HCT116 (cell line): ENCODE measurements around the gene SMC6. TPM values are rescaled to one million over a fixed set of nuclear protein-coding genes. Genes with fewer than 3 reads are reported as not detected.

Source experiments
- ATAC-seq: fragments of 200-7000 bp; cut with Tn5 transposase; 2 replicates; pipeline ENCODE4 v1.9.1; 2020; ENCODE audit warnings: mild to moderate bottlenecking, moderate library complexity
- BruUV-seq: library from RNA; stranded (reverse); fragments of 400-500 nt; replicated peaks from 2 replicates; lab custom pipeline; 2021; lab: Mats Ljungman, UMichigan
- CTCF ChIA-PET: fragments of 300-600 bp; sonication (Branson Sonifier 250); formaldehyde crosslinking; loops from one replicate; lab custom pipeline; 2021; ENCODE audit warnings: antibody characterized with exemption; lab: Charles Lee
- POLR2A ChIA-PET: fragments of 300-600, 350-600 bp; sonication (Branson Sonifier 250); formaldehyde crosslinking; loops from one replicate; lab custom pipeline; 2021; ENCODE audit warnings: antibody characterized with exemption; lab: Charles Lee
- RAD21 ChIA-PET, 2 experiments: fragments of 300-600 bp; sonication (Branson Sonifier 250); formaldehyde crosslinking; loops; one replicate each; lab custom pipeline; 2023; ENCODE audit warnings: low total read pairs in 2 of 2; ENCODE audit not compliant: uncharacterized antibody in 2 of 2, unreplicated experiment in 2 of 2, low non-redundant PET in 1 of 2; lab: Charles Lee
- DNase-seq: peaks from one replicate; pipeline ENCODE4 v3.0.0-alpha.2; 2010; ENCODE audit warnings: low read depth, low spot score
- H2AFZ ChIP-seq: fragments of 200-600 bp; shearing (Covaris generic), sonication (generic); 2 replicates; pipeline ENCODE4 v1.6.1; 2017; ENCODE audit warnings: low read depth, mixed run types, mixed read lengths, antibody characterized with exemption, low read length; ENCODE audit not compliant: poor library complexity, severe bottlenecking
- H3K27ac ChIP-seq: 2 replicates; pipeline ENCODE4 v1.5.1; 2012; ENCODE audit warnings: low read depth, low read length
- H3K27me3 ChIP-seq: fragments of 200-600 bp; sonication (generic); 2 replicates; pipeline ENCODE4 v1.6.1; 2016; ENCODE audit warnings: mixed run types, low read length, mixed read lengths; ENCODE audit not compliant: insufficient read depth
- H3K36me3 ChIP-seq, 2 experiments: fragments of 200-500 bp in 1 of 2; fragments of 200-600 bp in 1 of 2; sonication (Bioruptor generic) in 1 of 2; sonication (generic) in 1 of 2; 2 replicates each; pipeline versions ENCODE4 v1.5.1 to v1.6.1; 2014 to 2016; ENCODE audit warnings: low read length in 2 of 2, inconsistent platforms in 1 of 2, mixed read lengths in 1 of 2, mixed run types in 1 of 2; ENCODE audit not compliant: insufficient read depth in 2 of 2, control insufficient read depth in 1 of 2
- H3K4me1 ChIP-seq, 2 experiments: fragments of 200-600 bp in 1 of 2; sonication (generic) in 1 of 2; 2 replicates each; pipeline versions ENCODE4 v1.5.1 to v1.6.1; 2012 to 2017; ENCODE audit warnings: low read length in 2 of 2, inconsistent platforms in 1 of 2, mild to moderate bottlenecking in 1 of 2, mixed read lengths in 1 of 2, mixed run types in 1 of 2, moderate library complexity in 1 of 2; ENCODE audit not compliant: insufficient read depth in 2 of 2, control insufficient read depth in 1 of 2
- H3K4me2 ChIP-seq: fragments of 200-600 bp; sonication (generic); 2 replicates; pipeline ENCODE4 v1.6.1; 2017; ENCODE audit warnings: mixed run types, low read length, mixed read lengths
- H3K4me3 ChIP-seq, 2 experiments: fragments of 200-600 bp in 1 of 2; sonication (generic) in 1 of 2; replicated peaks in 1 of 2; 2 replicates each; pipeline ENCODE4 v1.5.1; 2011 to 2016; ENCODE audit warnings: low read length in 2 of 2, control low read depth in 1 of 2, low read depth in 1 of 2, mild to moderate bottlenecking in 1 of 2, mixed read lengths in 1 of 2, mixed run types in 1 of 2
- H3K79me2 ChIP-seq: fragments of 200-600 bp; sonication (generic); 2 replicates; pipeline ENCODE4 v1.6.1; 2017; ENCODE audit warnings: mild to moderate bottlenecking, mixed run types, low read length, moderate library complexity, mixed read lengths; ENCODE audit not compliant: insufficient read depth
- H3K9ac ChIP-seq: fragments of 200-600 bp; sonication (generic); 2 replicates; pipeline ENCODE4 v1.6.1; 2016; ENCODE audit warnings: low read length, mixed read lengths
- H3K9me2 ChIP-seq: fragments of 200-600 bp; sonication (generic), shearing (Covaris generic); 2 replicates; pipeline ENCODE4 v1.6.1; 2017; ENCODE audit warnings: mixed run types, mild to moderate bottlenecking, moderate library complexity; ENCODE audit not compliant: insufficient read depth
- H3K9me3 ChIP-seq, 2 experiments: fragments of 200-500 bp in 1 of 2; fragments of 200-600 bp in 1 of 2; sonication (Bioruptor generic) in 1 of 2; sonication (generic) in 1 of 2; 2 replicates each; pipeline ENCODE4 v1.6.1; 2014 to 2017; ENCODE audit warnings: low read length in 2 of 2, mixed read lengths in 2 of 2, inconsistent platforms in 1 of 2, low read depth in 1 of 2, mild to moderate bottlenecking in 1 of 2, mixed run types in 1 of 2, moderate library complexity in 1 of 2; ENCODE audit not compliant: control insufficient read depth in 1 of 2, insufficient read depth in 1 of 2
- H4K20me1 ChIP-seq: fragments of 200-600 bp; sonication (generic), shearing (Covaris generic); 2 replicates; pipeline ENCODE4 v1.6.1; 2017; ENCODE audit warnings: mixed run types, mild to moderate bottlenecking, moderate library complexity; ENCODE audit not compliant: insufficient read depth
- ATF3 ChIP-seq: IDR thresholded peaks from 2 replicates; pipeline ENCODE4 v1.6.1; 2012
- CTCF ChIP-seq, 3 experiments: fragments of 200-600 bp in 1 of 3; sonication (generic) in 1 of 3; IDR thresholded peaks in 2 of 3; conservative IDR thresholded peaks in 1 of 3; 2 replicates each; pipeline ENCODE4 v1.5.1; 2012 to 2017; ENCODE audit warnings: low read depth in 2 of 3, low read length in 2 of 3, antibody characterized with exemption in 1 of 3, borderline replicate concordance in 1 of 3, control low read depth in 1 of 3, mild to moderate bottlenecking in 1 of 3, mixed read lengths in 1 of 3, mixed run types in 1 of 3, moderate library complexity in 1 of 3; ENCODE audit not compliant: insufficient read depth in 1 of 3
- EGR1 ChIP-seq: IDR thresholded peaks from 2 replicates; pipeline ENCODE4 v1.6.1; 2012; ENCODE audit warnings: low read depth
- ELF1 ChIP-seq: IDR thresholded peaks from 2 replicates; pipeline ENCODE4 v1.6.1; 2012; ENCODE audit warnings: low read depth, borderline replicate concordance
- EZH2phosphoT487 ChIP-seq: fragments of 200-600 bp; IDR thresholded peaks from 2 replicates; pipeline ENCODE4 v1.6.1; 2018; ENCODE audit warnings: antibody characterized with exemption, borderline replicate concordance
- FOSL1 ChIP-seq: IDR thresholded peaks from 2 replicates; pipeline ENCODE4 v1.6.1; 2012; ENCODE audit warnings: low read depth
- JUND ChIP-seq: IDR thresholded peaks from 2 replicates; pipeline ENCODE4 v1.6.1; 2012
- POLR2AphosphoS5 ChIP-seq: IDR thresholded peaks from 2 replicates; pipeline ENCODE4 v1.6.1; 2011; ENCODE audit warnings: mild to moderate bottlenecking, low read depth, low read length, moderate library complexity
- SRF ChIP-seq: IDR thresholded peaks from 2 replicates; pipeline ENCODE4 v1.6.1; 2012; ENCODE audit warnings: low read depth
- TCF7L2 ChIP-seq: IDR thresholded peaks from 2 replicates; pipeline ENCODE4 v1.7.0; 2011; ENCODE audit warnings: borderline replicate concordance, inconsistent platforms; ENCODE audit not compliant: insufficient read depth, insufficient read length; ENCODE audit errors: extremely low read depth
- YY1 ChIP-seq: IDR thresholded peaks from 2 replicates; pipeline ENCODE4 v1.6.1; 2011; ENCODE audit warnings: low read length, low read depth, moderate library complexity, mild to moderate bottlenecking; ENCODE audit not compliant: insufficient replicate concordance; ENCODE audit errors: extremely low read depth
- ZBTB33 ChIP-seq: IDR thresholded peaks from 2 replicates; pipeline ENCODE4 v1.6.1; 2011; ENCODE audit warnings: mild to moderate bottlenecking, low read length, moderate library complexity; ENCODE audit not compliant: insufficient replicate concordance; ENCODE audit errors: extremely low read depth
- ZFX ChIP-seq: fragments of 450-650 bp; IDR thresholded peaks from 2 replicates; pipeline ENCODE4 v1.6.1; 2017
- ZNF274 ChIP-seq: fragments of 200-500 bp; sonication (Bioruptor generic); IDR thresholded peaks from 2 replicates; pipeline ENCODE4 v1.6.1; 2014; ENCODE audit warnings: mild to moderate bottlenecking, low read depth, low read length, inconsistent platforms
- intact Hi-C: fragments of 100-400 bp; cut with micrococcal nuclease; formaldehyde crosslinking; loops from 2 replicates; pipeline ENCODE4 v1.10.0; 2022
- total RNA-seq: library from RNA; stranded (reverse); gene quantifications from one replicate; pipeline ENCODE4 v1.2.1, GENCODE V29; 2021; ENCODE audit not compliant: unreplicated experiment

SMC6 gene
- total RNA-seq, 1 experiment from 2014 or later: 26.4 TPM

- no peaks in the 10 kb centered on the region for H3K9me3 ChIP-seq
- no peak overlapping the region for H3K4me3 ChIP-seq
- POLR2A ChIA-PET: no interaction called here
- no peak for TF ChIP-seq FOSL1
- TF ChIP-seq ZBTB33: no peak
- TF ChIP-seq ELF1: no peak
- TF ChIP-seq ZNF274: no peak
- no peak for TF ChIP-seq SRF
- no peak for TF ChIP-seq JUND
- no peak for TF ChIP-seq ATF3
- TF ChIP-seq POLR2AphosphoS5: no peak
- no peak for TF ChIP-seq CTCF (IDR thresholded peaks at IDR 0.05 in 2 of 3, conservative IDR thresholded peaks at IDR 0.05 in 1 of 3; ENCODE audit: borderline replicate concordance in 1 of 3, insufficient read depth in 1 of 3, low read depth in 2 of 3, low read length in 2 of 3)
- TF ChIP-seq YY1: no peak
- TF ChIP-seq ZFX: no peak
- TF ChIP-seq EZH2phosphoT487: no peak
- no peak for TF ChIP-seq TCF7L2
- TF ChIP-seq EGR1: no peak
- TF ChIP-seq, all 23 proteins: peak for 0
- ATAC-seq (no peak; the same call in 1 of the 2 replicates), DNase-seq (no peak)
- Histone ChIP-seq H3K36me3 (no peaks in the 10 kb centered on the region), H3K4me1 (peaks cover 0 to 56% of the 10 kb centered on the region in 2 experiments; a peak in 2 of 4 replicates), H3K9ac (peak overlapping the region; percentile 3; the same call in 1 of the 2 replicates), H3K79me2 (no peaks in the 10 kb centered on the region), H4K20me1 (no peaks in the 10 kb centered on the region), H3K4me2 (peak overlapping the region; percentile 55), H3K9me2 (no peaks in the 10 kb centered on the region), H2AFZ (no peak overlapping the region), H3K27ac (peak overlapping the region; percentile 24), H3K27me3 (no peaks in the 10 kb centered on the region)
- intact Hi-C loops: no loop called here
- ChIA-PET RAD21 (no interaction called here), CTCF (interaction anchor here (1.5 kb wide), 1 partner anchor 55 kb away, joined by 3 read pairs; no protein-coding TSS in a partner anchor)
- no TSS peak for BruUV-seq
Observed at GRCh38 chr2:17616405-17616804, 137.2 kb downstream of the SMC6 start.
